Activated CD4-positive, CD25-positive, alpha-beta regulatory T cell treated with anti-CD3 and anti-CD28 coated beads, Interleukin-2, amount 50 U/mL, for 24 hours (primary cell): Measurements from ENCODE around the gene KDM2A.

Source experiments
- ATAC-seq, 2 donors: fragments of 150-1000 bp; cut with Tn5 transposase; one replicate each; pipeline ENCODE4 v1.10.0; 2021; ENCODE audit warnings: mild to moderate bottlenecking in 1 of 2, moderate library complexity in 1 of 2

KDM2A gene

GRCh38 chr11:67118801-67119584 is at the start of gene KDM2A:
Gene KDM2A (plus strand): TSS chr11:67119263. CDS start chr11:67121317, 2,054 bp downstream.
- ATAC-seq = peak; percentile 80 to 83

DNA sequence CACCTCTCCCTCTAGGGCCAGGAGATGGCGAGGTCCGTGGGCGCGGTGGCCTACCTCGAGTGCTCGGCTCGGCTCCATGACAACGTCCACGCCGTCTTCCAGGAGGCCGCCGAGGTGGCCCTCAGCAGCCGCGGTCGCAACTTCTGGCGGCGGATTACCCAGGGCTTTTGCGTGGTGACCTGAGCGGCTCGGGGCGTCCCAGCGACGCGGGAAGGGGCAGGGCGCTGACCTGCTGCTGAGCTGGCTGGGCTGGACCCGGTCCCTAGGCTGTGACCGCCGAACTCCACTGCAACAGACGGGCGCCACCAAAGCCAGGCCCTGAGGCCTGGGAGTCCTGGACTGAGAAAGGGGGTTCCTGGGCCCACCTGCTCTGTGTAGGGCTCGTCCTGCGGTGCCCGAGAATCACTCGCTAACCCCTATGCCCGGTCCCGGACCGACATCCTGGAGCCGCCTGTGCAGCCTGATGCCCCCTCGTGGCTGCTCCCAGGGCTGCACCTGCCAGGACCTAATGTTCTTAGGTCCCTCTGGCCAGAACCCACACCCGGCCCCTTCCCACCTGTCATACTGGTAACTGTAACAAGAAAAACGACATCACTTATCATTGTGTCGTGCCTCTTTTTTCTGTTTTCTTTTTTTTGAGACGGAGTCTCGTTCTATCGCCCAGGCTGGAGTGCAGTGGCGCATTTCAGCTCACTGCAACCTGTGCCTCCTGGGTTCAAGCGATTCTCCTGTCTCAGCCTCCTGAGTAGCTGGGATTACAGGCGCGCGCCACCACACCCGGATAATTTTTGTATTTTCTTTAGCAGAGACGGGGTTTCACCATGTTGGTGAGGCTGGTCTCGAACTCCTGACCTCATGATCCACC is 47.4 kb upstream of the KDM2A start:
- ATAC-seq = peak; percentile 83 to 88

DNA sequence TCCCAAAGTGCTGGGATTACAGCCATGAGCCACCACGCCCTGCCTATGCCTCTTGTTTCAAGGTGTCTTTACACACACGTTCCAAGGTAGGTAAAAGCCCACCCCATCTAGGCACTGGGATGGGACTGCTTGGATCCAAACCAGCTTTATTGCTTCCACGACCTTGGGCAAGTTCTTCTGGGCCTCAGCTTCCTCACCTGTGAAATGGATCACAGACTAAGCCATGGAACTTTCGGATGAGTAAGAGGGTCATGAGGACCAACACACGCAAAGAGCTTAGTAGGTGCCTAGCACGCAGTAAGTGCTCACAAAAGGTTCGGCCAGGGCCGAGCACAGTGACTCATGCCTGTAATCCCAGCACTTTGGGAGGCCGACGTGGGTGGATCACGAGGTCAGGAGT is 46.8 kb upstream of the KDM2A start:
- no peak for ATAC-seq

- no peak for ATAC-seq
Measured at GRCh38 chr11:67073908-67074307, 45.2 kb upstream of the KDM2A start.

- ATAC-seq = no peak
Measured at GRCh38 chr11:67076202-67076601, 42.9 kb upstream of the KDM2A start.

DNA sequence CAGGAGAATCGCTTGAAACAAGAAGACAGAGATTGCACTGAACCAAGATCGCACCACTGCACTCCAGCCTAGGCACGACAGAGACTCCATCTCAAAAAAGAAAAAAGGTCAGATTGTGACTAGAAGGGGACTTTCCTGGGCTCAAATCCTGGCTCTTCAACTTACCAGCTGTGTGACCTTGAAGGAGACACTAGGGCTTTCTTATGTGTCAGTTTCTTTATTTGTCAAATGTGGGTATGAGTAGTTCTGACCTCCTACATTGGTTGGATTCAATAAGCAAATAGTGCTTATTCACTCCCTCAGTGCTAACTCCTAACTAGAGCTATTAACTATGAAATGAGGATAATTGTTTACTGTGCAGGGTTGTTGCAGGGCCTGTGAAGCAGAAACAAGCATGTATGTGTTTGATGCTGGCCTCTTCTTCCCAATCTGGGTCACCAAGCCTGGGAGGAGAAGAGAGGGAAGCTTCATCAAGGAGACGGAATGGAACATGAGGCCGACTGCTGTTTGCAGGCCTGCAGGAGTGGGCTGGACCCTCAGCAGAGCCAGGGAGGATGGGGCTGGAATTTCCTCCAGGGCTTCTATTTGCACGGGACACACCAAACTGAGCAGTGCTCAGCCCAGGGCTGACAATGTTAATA is 39.9 kb upstream of the KDM2A start:
- peak; percentile 61 to 71 for ATAC-seq

DNA sequence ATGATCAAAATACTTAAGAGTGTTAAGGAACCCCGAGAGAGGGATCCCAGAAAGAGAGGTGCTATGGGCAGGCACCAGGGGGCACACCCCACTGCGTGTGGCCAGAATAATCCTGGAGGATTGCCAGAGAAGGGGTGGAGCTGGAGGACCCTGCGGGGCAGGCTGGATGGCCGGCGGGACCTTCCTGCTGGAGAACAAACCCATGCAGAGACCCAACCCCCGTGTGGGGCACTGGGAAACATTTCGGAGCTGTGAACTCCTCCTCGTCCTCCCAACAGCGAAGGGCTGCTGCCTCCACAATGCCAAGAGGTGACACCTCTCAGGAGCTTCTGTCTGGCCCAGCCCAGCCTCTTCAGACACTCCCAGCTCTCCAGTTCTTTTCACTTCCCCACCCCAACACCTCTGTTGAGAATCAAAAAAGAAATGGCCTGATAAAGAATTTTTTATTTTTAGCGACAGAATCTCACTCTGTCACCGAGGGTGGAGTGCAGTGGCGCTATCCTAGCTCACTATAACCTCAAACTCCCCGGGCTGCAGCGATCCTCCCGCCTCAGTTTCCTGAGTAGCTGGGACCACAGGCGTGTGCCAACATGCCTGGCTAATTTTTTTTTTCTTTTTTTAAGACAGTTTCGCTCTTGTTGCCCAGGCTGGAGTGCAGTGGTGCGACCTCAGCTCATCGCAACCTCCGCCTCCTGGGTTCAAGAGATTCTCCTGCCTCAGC is 36.8 kb upstream of the KDM2A start:
- ATAC-seq = no peak

DNA sequence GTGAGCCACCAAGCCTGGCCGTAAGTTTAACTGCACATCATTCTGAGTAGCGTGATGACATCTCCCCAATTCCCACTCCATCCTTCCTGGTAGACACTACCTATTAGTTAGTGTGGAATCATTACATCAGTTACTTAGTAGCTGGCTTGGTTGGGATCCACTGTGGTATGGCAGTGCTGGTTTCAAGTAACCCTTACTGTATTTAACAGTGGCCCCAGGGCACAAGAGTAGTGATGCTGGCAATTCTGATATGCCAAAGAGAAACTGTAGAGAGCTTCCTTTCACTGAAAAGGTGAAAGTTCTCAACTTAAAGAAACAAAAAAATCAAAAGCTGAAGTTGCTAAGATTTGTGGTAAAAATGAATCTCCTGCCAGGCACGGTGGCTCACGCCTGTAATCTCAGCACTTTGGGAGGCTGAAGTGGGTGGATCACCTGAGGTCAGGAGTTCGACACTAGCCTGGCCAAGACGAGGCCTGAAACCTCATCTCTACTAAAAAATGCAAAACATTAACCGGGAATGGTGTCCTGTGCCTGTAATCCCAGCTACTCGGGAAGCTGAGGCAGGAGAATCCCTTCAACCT is 35.2 kb upstream of the KDM2A start:
- ATAC-seq = no peak

GRCh38 chr11:67085617-67086016 is 33.4 kb upstream of the KDM2A start:
- ATAC-seq = no peak

DNA sequence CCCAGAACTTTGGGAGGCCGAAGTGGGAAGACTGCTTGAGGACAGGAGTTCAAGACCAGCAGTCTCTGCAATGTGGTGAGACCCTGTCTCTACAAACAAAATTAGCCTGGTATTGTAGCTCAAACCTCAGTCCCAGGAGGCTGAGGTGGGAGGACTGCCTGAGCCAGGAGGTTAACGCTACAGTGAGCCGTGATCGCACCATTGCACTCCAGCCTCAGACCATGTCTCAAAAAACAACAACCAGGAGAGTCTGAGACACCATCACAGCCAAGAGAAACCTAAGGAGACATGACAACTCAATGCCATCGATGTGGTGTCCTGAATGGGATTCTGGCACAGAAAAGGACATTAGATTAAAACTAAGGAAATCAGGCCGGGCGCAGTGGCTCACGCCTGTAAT is 28.3 kb upstream of the KDM2A start:
- ATAC-seq = no peak

GRCh38 chr11:67095214-67095507 is 23.9 kb upstream of the KDM2A start:
- ATAC-seq = no peak

- no peak for ATAC-seq
Measured at GRCh38 chr11:67098799-67099429, 20.1 kb upstream of the KDM2A start.

GRCh38 chr11:67099831-67100324 is 19.2 kb upstream of the KDM2A start:
- peak; percentile 13 to 27 for ATAC-seq

DNA sequence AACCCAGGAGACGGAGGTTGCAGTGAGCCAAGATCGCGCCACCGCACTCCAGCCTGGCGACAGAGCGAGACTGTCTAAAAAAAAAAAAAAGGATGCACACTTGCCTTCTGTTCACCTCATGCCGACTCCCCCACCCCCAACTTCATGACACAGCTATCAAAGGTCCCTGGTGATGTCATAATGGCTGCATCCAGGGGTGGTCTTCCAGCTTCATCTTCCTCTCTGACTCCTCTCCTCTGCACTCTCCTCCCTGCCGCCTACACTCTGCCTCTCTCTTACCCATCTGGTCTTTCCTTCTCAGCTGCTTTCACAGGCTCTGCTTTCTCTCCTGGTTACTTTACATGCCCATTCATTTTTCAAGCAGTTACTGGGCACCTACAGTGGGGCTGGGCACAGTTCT is 16.4 kb upstream of the KDM2A start:
- no peak for ATAC-seq

DNA sequence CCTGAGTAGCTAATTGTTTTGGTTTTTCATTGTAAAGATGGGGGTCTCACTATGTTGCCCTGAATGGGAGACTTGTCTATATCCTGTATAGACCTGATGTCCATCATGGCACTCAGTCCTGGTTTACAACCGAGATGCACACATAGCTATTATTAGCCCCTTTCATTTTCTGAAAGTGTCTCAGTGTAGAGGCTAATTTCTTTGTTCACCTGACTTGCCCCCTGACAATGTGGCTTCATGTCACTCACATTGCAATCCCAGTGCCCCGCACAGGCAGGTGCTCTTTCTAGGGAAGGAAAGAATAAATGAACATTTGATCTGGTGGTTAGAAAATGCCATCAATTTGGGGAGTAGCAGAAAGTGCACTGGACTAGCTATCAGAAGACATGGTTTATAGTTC is 13.1 kb upstream of the KDM2A start:
- no peak for ATAC-seq

DNA sequence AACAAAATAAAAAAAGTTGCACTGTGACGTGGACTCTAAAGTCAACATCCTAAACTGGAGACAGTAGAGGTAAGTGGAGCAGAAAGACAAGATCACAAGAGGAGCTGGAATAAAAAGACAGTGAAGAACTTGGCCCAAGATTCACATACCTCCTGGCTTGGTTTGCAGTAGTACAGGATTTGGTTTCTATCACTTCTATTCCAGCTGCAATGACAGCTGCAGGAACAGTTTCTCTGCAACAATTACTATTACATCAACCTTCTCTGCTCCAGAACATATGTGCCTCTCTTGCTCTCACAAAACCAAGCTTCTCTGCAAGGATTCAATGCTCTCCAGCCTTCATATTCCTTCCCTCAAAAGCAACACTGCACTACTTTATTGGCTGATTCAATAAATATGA is 7.8 kb upstream of the KDM2A start:
- no peak for ATAC-seq

DNA sequence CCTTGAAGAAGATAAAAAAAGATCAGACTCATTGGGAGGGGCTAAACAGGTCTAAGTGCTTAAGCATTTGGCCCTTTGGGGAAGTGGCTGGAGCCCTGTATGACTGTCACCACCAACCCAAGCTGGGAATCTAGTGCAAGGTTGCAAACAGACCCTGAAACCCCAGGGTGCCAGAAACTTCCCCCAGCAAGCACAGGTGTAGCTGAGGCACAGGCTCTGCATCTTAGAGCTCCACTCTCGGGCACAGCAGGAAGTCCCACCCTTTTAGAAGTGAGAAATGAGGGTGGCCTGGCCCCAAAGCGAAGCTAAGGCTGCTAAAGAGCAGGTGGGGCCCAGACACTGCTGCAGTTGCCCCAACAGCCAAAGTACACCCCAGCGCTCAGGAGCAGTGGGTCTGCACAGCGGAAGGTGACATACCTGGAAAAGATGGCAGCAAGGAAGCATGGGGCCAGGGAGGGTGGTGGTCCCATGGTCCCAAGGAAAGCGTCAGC is 5.8 kb upstream of the KDM2A start:
- peak in 1 of 2 donors; percentile 16 for ATAC-seq

- no peak for ATAC-seq
Measured at GRCh38 chr11:67114275-67114896, 4.7 kb upstream of the KDM2A start.

DNA sequence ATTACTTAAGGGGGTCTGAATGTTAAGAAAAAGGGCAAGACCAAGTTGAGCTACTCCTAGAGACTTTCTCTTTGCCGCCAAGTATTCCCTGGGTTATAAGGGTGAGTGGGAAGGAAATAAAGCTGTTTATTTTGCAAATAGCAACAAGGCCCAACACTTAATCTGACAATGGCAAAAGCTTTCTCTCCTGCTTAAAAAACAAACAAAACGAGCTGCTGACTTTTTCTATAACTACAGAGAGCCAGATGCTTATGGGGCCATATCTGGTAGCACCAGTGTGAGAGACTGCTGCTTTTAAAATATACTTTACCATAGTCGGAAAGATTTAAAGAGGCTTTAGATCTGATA is 2.3 kb upstream of the KDM2A start:
- no peak for ATAC-seq

DNA sequence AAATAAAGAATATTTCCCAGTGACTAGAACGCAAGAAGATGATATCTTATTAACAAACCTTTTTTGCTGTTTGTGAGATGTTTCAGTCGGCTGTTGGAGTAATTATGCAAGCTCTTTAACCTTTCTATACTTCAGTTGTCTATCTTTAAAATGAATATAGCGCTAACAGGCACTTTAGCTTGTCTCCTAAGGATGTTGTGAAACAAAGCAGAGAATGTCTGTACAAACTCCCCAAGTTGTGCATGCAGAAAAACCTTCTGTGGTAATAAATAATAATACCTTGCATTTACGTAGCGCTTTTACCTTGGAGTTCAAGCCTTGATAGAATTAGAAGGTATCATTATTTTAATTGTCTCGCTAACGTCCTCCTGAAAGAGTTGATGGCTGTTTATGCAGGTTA is 1.9 kb upstream of the KDM2A start:
- ATAC-seq = no peak

GRCh38 chr11:67117672-67118180 is 1.3 kb upstream of the KDM2A start:
- no peak for ATAC-seq
